Upper lobe of right lung (tissue), 1 donor: ENCODE data around the gene SMAD3. TPM values are rescaled to one million over a fixed set of nuclear protein-coding genes. Genes with fewer than 3 reads are reported as not detected.

Source experiments
- ATAC-seq: fragments of 200-7000 bp; cut with Tn5 transposase; one replicate; pipeline ENCODE4 v1.9.1; 2020; ENCODE audit warnings: mild to moderate bottlenecking, moderate library complexity
- DNase-seq: peaks from one replicate; pipeline ENCODE4 v3.0.0-alpha.2; 2020
- H3K27ac ChIP-seq: fragments of 200-600 bp; one replicate; pipeline ENCODE4 v1.8.0; 2022
- H3K27me3 ChIP-seq: fragments of 200-600 bp; one replicate; pipeline ENCODE4 v1.8.0; 2022; ENCODE audit warnings: mild to moderate bottlenecking
- H3K36me3 ChIP-seq: fragments of 200-600 bp; one replicate; pipeline ENCODE4 v1.8.0; 2022
- H3K4me1 ChIP-seq: fragments of 200-600 bp; one replicate; pipeline ENCODE4 v1.8.0; 2022
- H3K4me3 ChIP-seq: fragments of 200-600 bp; one replicate; pipeline ENCODE4 v1.8.0; 2022; ENCODE audit warnings: mild to moderate bottlenecking
- H3K9me3 ChIP-seq: fragments of 200-600 bp; one replicate; pipeline ENCODE4 v1.8.0; 2022
- CTCF ChIP-seq: fragments of 200-600 bp; IDR thresholded peaks from one replicate; pipeline ENCODE4 v1.8.0; 2022; ENCODE audit warnings: antibody characterized with exemption
- intact Hi-C: fragments of 100-400 bp; cut with DNase I; formaldehyde crosslinking; loops from one replicate; pipeline ENCODE4 v1.11.0; 2022
- total RNA-seq: library from RNA; stranded (reverse); fragmentation: NEBNext Ultra II Directional; extraction: Animal tissue kit (Norgen Biotek cat#: 25700); gene quantifications from one replicate; pipeline ENCODE4 v1.2.1, GENCODE V29; 2021
- donor health status: DM: no; HTN: yes; CAD: no; lungs with severe emphysema.

Gene SMAD3
- total RNA-seq, 1 donor from 2014 or later = 31.6 TPM

GRCh38 chr15:67066959-67067853 lies 1.8 kb downstream of the SMAD3 start:
- intact Hi-C loops = no loop called here
- ATAC-seq (no peak), DNase-seq (no peak)
- Histone ChIP-seq H3K27me3 (no peaks in the 10 kb centered on the region), H3K27ac (peak overlapping the region; percentile 85), H3K9me3 (no peaks in the 10 kb centered on the region), H3K4me3 (peak overlapping the region; percentile 81), H3K36me3 (no peaks in the 10 kb centered on the region), H3K4me1 (peaks cover 28% of the 10 kb centered on the region)
- TF ChIP-seq CTCF = no peak

GRCh38 chr15:67067930-67068551 lies 2.6 kb downstream of the SMAD3 start:
- peaks cover 35% of the 10 kb centered on the region for H3K4me1 ChIP-seq
- H3K9me3 ChIP-seq = no peaks in the 10 kb centered on the region
- no peaks in the 10 kb centered on the region for H3K27me3 ChIP-seq
- H3K4me3 ChIP-seq = peak overlapping the region; percentile 81
- intact Hi-C loops = no loop called here
- no peaks in the 10 kb centered on the region for H3K36me3 ChIP-seq
- H3K27ac ChIP-seq = peak overlapping the region; percentile 6
- DNase-seq (no peak), ATAC-seq (no peak)
- no peak for TF ChIP-seq CTCF

GRCh38 chr15:67068710-67069400 lies 3.5 kb downstream of the SMAD3 start:
- no peak for ATAC-seq
- peak overlapping the region; percentile 81 for H3K4me3 ChIP-seq
- no peak for DNase-seq
- H3K27ac ChIP-seq = peak overlapping the region; percentile 6
- intact Hi-C loops = no loop called here
- H3K9me3 ChIP-seq = no peaks in the 10 kb centered on the region
- no peaks in the 10 kb centered on the region for H3K36me3 ChIP-seq
- H3K4me1 ChIP-seq = peaks cover 37% of the 10 kb centered on the region
- TF ChIP-seq CTCF = no peak
- no peaks in the 10 kb centered on the region for H3K27me3 ChIP-seq

GRCh38 chr15:67070150-67070549 lies 4.7 kb downstream of the SMAD3 start:
- H3K27me3 ChIP-seq = no peaks in the 10 kb centered on the region
- no peak for TF ChIP-seq CTCF
- no peaks in the 10 kb centered on the region for H3K9me3 ChIP-seq
- H3K4me1 ChIP-seq = peaks cover 50% of the 10 kb centered on the region
- ATAC-seq (no peak), DNase-seq (no peak)
- intact Hi-C loops = no loop called here
- H3K27ac ChIP-seq = no peak overlapping the region
- no peaks in the 10 kb centered on the region for H3K36me3 ChIP-seq
- H3K4me3 ChIP-seq = no peak overlapping the region

- no peak overlapping the region for H3K27ac ChIP-seq
- no peak for TF ChIP-seq CTCF
- no peak overlapping the region for H3K4me3 ChIP-seq
- intact Hi-C loops = no loop called here
- no peaks in the 10 kb centered on the region for H3K27me3 ChIP-seq
- H3K9me3 ChIP-seq = no peaks in the 10 kb centered on the region
- DNase-seq (no peak), ATAC-seq (peak; percentile 30)
- no peaks in the 10 kb centered on the region for H3K36me3 ChIP-seq
- peaks cover 53% of the 10 kb centered on the region for H3K4me1 ChIP-seq
Observed at GRCh38 chr15:67070892-67071664, 5.7 kb downstream of the SMAD3 start.
